Activated CD4-positive, alpha-beta T cell treated with anti-CD3 and anti-CD28 coated beads for 24 hours (primary cell): ENCODE measurements around the gene LTB.

Experiments
- DNase-seq, 2 donors: peaks; one replicate each; pipeline ENCODE4 v3.0.0-alpha.2; 2020; ENCODE audit warnings: low read depth in 2 of 2

Gene LTB, protein sequence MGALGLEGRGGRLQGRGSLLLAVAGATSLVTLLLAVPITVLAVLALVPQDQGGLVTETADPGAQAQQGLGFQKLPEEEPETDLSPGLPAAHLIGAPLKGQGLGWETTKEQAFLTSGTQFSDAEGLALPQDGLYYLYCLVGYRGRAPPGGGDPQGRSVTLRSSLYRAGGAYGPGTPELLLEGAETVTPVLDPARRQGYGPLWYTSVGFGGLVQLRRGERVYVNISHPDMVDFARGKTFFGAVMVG

DNA sequence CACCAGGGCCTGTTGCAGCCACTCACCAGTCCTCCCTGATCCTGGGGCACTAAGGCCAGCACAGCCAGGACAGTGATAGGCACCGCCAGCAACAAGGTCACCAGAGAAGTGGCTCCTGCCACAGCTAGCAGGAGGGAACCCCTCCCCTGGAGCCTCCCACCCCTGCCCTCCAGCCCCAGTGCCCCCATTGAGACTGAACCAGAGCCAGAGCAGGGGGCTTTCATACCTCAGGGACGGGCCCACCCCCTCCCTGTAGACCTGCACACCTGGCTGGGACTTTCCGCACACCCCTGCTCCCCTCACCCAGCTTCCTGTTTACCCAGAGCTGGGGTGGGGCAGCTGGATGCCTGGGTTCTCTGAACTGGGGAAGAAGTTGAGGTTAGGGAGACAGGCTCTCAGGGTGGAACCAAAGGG is at the start of gene LTB:
Gene LTB, minus strand, starts transcription at position 195 of the 414 bp plus-strand sequence. Its CDS starts 7 bp downstream, at position 188.
- no peak for DNase-seq

GRCh38 chr6:31631681-31632278 is 49.6 kb upstream of the LTB start:
- DNase-seq: no peak

- no peak for DNase-seq
Observed at GRCh38 chr6:31631209-31631608, 49.0 kb upstream of the LTB start.

DNA sequence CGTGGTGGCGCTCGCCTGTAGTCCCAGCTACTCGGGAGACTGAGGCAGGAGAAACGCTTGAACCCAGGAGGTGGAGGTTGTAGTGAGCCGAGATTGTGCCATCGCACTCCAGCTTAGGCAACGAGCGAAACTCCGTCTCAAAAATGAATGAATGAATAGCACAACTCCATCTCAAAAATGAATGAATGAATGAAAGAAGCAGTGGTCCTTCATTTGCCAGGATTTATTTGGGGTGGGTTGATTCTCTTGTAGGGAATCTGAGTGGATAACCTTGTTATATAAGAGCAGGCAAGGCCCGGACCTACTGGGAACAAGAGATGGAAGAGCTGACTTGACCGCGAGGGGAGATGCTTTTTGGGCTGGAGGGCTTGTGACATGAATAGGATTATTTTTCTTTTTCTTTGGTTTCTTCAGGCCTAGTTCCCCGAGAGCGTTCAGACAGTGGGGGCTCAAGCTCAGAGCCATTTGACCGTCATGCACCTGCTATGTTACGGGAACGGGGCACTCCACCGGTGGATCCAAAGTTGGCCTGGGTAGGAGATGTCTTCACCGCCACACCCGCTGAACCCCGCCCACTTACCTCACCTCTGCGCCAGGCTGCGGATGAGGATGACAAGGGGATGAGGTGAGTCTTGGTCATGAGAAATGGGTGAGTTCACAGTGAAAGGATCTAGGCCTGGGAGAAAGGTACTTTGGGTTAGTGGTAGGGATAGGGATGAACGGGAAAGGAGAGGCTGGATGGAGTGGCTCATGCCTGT is 48.1 kb upstream of the LTB start:
- DNase-seq: no peak

GRCh38 chr6:31629014-31629413 is 46.8 kb upstream of the LTB start:
- no peak for DNase-seq

GRCh38 chr6:31627690-31628287 is 45.6 kb upstream of the LTB start:
- DNase-seq: no peak

DNA sequence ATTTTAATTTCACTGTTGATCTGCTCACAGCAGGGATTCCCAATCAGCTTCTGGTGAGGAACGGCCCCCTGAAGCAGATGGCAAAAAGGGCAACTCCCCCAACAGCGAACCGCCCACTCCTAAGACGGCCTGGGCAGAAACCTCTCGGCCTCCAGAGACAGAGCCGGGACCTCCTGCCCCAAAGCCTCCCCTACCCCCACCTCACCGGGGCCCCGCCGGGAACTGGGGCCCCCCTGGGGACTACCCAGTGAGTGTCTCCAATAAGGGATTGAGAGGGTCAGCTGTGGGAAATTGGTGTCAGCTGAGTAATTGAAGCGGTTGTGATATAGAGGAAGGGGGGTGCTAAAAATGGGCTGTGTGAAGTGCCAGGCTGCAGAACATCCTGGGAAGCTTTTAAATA is 44.7 kb upstream of the LTB start:
- no peak for DNase-seq

- no peak for DNase-seq
Observed at GRCh38 chr6:31624070-31624469, 41.8 kb upstream of the LTB start.

DNA sequence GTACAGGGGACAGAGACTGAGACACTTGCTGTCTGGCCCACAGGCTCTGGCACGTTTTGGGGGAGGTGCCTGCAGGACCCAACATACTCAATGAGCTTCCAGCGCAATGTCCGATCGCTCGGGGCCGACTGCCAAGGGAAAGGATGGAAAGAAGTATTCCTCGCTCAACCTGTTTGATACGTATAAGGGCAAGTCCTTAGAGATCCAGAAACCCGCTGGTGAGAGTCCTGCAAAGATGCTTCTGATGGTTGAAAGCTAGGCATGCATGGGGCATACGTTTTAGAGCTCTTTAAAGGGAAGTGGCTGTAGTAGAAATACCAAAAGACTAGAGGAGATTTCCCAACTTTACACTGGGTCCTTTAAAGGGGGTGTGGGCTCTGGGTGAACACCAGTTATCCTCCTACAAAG is 40.5 kb upstream of the LTB start:
- DNase-seq: no peak

- DNase-seq: no peak
Observed at GRCh38 chr6:31621991-31622390, 39.8 kb upstream of the LTB start.

DNA sequence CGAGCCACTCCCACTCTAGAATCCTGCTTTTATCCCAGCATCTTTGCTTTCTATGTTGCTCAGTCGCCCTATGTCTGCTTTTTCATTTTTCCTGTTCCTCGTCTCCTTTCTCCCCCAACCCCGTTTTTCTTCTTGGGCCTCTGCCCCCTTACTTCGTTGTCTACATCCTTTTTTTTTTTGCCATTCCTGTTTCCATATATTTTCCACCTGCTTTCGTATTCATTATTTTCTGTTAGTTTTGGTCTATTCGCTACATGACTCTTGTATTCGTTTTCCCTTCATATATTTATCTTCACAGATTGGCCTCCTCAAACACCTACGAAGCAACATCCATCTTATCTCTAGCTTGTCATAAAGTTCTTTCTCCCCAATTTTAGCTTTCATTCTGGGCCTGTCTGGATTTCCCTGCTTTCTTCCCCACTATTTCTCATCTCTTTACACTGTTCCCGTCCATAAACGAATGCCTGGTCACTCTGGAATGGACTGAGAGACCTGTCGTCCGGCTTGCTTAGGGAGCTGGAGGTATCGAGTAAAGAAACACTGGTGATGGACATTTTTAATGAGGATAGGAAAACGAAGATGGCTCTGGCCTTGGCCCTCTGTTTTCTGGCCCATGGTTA is 39.2 kb upstream of the LTB start:
- no peak for DNase-seq

DNA sequence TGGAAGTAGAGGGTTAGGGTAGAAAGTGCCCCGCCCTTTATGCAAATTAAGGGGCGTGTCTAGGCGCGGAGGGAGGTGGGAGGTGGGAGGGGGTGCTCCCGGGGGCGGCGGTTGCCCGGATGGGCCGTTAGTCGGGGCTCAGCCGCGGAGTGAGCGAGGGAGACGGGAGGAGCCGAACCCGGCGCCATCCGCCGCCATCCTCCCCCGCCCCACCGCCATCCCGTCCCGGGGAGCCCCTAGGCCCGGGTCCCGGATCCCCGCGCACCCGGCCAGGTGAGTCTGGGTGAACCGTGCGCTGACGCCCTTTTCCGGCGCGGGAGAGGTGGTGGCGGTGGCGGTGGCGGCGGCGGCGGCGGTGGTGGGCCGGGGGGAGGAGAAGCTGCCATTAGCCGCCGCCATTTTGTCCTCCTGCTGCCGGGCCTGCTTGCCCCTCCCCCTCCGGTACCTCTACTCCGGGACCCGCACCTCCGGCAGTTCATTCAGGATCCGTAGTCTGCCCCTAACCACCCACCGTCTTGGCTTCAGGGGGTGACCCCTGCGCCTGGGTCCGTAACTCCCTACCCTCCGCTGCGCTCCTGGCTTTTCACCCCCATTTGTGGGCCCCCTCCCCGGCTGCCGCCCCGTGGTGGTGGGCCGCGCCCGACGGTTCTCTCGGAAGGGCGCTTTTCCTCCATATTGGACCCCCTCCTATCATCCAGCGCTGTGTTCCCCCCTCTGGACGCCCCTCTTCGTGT is 38.5 kb upstream of the LTB start, which contains the start of gene PRRC2A:
Gene PRRC2A, plus strand, starts transcription at position 130 of the 734 bp plus-strand sequence. CDS start 2,075 bp downstream, outside the sequence.
- DNase-seq: peak in 1 of 2 donors; percentile 96

GRCh38 chr6:31619805-31620585 is 37.8 kb upstream of the LTB start:
- DNase-seq: peak; percentile 94 to 96

DNA sequence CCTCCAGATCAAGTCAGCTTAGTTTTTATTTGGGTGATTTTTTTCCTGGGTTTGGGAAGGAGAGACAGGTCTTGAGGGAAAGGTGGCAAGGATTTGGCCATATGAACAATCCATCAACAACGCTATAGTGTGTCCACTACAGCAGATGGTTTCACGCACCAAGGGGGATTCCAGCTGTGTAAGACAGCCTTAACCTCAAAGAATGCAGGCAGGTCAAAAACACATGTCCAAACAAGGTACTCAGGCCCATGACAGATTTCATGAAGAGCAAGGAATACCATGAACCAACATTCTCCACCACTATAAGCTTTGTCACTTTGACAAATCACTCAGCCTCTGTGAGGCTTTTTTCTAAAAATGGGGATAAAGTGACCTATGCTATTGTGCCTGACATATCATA is 34.8 kb upstream of the LTB start:
- no peak for DNase-seq

DNA sequence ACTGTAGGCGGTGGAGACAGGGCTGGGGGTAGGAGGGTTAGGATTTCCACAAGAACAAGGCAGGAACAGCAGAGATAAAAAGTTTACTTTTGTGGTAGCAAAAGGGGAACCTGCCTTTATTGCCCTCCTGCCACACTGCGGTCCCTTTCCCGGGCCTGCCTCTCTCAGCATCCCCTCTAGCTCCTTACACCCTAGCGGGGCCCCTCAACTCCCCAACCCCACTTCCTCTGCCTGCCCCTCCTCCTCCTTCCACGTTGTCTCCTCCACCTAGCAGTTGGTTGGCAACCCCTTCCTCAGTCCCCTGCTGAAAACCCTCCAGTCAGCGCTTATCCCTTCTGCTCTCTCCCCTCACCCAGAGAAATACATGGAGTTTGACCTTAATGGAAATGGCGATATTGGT is 33.5 kb upstream of the LTB start:
- DNase-seq: no peak

GRCh38 chr6:31614684-31615578 is 32.7 kb upstream of the LTB start, which contains the start of gene AIF1:
AIF1 (plus strand) TSS chr6:31615234; CDS start chr6:31615330, 96 bp downstream.
- DNase-seq: no peak

DNA sequence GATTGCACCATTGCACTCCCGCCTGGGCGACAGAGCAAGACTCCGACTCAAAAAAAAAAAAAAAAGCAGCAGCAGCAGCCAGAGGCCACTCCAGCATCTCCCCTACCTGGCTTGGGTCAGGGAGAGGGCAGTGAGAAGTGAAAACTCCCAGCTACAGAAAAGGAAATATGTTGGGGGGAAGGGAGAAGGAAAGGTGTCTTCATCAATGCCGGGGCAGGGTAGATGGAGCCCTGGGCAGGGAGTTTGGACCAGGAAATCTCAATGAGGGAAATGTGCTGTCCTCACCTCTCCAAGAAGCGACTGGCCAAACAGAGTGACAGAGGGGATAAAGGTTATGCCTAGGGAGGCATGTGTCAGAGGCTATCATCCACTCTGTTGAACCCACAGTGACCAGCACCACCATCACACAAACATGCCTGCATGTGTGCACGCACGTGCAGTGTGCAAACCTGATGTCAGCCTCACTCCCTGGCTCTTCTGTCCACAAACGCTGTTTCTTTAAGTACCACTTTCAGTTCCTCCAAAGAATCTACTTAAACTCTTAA is 31.9 kb upstream of the LTB start:
- no peak for DNase-seq

DNA sequence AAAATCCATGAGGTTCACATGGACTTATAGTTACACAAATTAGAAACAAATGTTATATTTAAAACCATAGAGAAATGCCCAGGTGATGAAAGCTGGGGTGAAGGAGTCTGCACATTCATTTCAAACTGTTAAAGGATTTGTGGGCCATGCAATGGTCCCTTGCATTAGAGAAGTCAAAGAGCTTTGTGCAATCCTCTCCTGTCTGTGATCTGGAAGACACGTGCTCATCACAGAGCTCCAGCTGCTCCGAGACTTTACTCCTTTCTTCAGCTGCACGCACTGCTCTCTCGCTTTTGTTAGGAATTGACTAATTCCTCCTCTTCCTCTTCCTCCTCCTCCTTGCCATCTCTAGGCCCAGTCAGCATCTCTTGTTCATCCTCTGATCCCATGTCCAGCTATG is 28.7 kb upstream of the LTB start:
- no peak for DNase-seq
